Activated T-cell treated with anti-CD3 and anti-CD28 coated beads, Interleukin-2, amount 50 U/mL, for 72 hours (primary cell): ENCODE data around the gene SLC12A7. TPM values are rescaled to one million over a fixed set of nuclear protein-coding genes. Genes with fewer than 3 reads are reported as not detected.

Experiments used
- ATAC-seq, 2 donors: fragments of 150-1000 bp; cut with Tn5 transposase; replicated peaks in 1 of 2; 2 replicates each; pipeline ENCODE4 v1.10.0; 2021; ENCODE audit warnings: moderate library complexity in 2 of 2, mild to moderate bottlenecking in 1 of 2
- DNase-seq, 2 donors: peaks; one replicate each; pipeline ENCODE4 v3.0.0; 2021 to 2022; ENCODE audit warnings: mixed read lengths in 1 of 2
- H3K27ac Mint-ChIP-seq: one replicate; pipeline ENCODE4 v1.8.0; 2022; ENCODE audit warnings: mild to moderate bottlenecking, moderate library complexity, mixed read lengths
- H3K27me3 Mint-ChIP-seq: one replicate; pipeline ENCODE4 v1.8.0; 2022; ENCODE audit warnings: low read depth, mixed read lengths
- H3K36me3 Mint-ChIP-seq, 2 donors: one replicate each; pipeline ENCODE4 v1.8.0; 2022; ENCODE audit warnings: mixed read lengths in 2 of 2, mild to moderate bottlenecking in 1 of 2; ENCODE audit not compliant: insufficient read depth in 2 of 2
- H3K4me1 Mint-ChIP-seq: one replicate; pipeline ENCODE4 v1.8.0; 2022; ENCODE audit warnings: low read depth, mixed read lengths
- H3K4me3 Mint-ChIP-seq, 2 donors: one replicate each; pipeline ENCODE4 v1.8.0; 2022; ENCODE audit warnings: mild to moderate bottlenecking in 2 of 2, mixed read lengths in 2 of 2, moderate library complexity in 2 of 2
- H3K9me3 Mint-ChIP-seq, 2 donors: one replicate each; pipeline ENCODE4 v1.8.0; 2022; ENCODE audit warnings: mixed read lengths in 2 of 2
- total RNA-seq, 2 donors: library from RNA; stranded (reverse); gene quantifications; one replicate each; pipeline ENCODE4 v1.2.3, GENCODE V29; 2022

SLC12A7 gene
- total RNA-seq, 2 donors from 2014 or later, result 14.8 to 29.0 TPM

DNA sequence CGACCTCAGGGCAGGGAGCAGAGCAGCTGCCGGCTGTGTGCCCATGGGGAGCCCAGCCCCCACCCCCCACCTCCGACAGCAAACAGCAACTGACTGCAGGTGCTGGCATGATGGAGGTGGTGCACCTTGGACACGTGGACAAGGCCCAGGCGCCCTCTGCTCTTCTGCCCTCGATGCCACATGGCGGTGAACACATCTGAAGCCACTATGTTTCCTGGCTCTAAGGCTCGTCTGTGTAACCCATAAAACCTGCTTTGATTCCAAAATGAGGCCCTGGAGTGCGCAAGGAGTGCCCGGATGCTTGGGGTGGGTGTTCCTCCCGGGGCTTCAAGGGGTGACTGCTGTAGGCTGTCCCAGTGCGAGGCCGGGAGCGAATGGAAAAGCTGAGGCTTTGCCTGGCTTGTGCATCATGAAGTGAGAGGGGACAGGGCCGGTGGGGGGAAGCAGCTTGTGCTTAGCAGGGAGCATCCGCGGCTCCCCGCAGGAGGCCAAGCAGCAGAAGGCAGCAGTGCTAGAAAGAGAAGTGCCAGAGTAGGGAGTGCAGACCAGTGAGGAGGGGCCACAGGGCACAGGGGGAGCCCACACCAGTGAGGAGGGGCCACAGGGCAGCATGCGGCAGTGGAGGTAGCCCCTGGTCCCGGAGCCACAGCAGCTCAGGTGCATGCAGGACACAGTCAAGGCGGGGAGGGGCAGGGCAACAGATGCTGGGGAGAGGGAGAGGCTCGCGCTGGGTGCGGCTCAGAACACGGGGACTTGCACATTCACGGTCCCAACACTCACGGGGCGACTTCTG lies 73.2 kb downstream of the SLC12A7 start:
- Mint-ChIP-seq H3K4me1 (peaks cover 11% of the 10 kb centered on the region), H3K9me3 (peaks cover 28 to 31% of the 10 kb centered on the region in 2 donors), H3K27me3 (peaks cover 7% of the 10 kb centered on the region), H3K4me3 (no peak overlapping the region), H3K27ac (no peak overlapping the region), H3K36me3 (peaks cover 23 to 26% of the 10 kb centered on the region in 2 donors)
- no peak for ATAC-seq
- no peak for DNase-seq

- ATAC-seq, result no peak
- Mint-ChIP-seq H3K27me3 (peaks cover 7% of the 10 kb centered on the region), H3K4me1 (peaks cover 11% of the 10 kb centered on the region), H3K4me3 (no peak overlapping the region), H3K36me3 (peaks cover 16 to 18% of the 10 kb centered on the region in 2 donors), H3K27ac (no peak overlapping the region), H3K9me3 (peaks cover 20 to 24% of the 10 kb centered on the region in 2 donors)
- no peak for DNase-seq
Measured at GRCh38 chr5:1037671-1038416, 74.0 kb downstream of the SLC12A7 start.

GRCh38 chr5:1037123-1037670 lies 74.7 kb downstream of the SLC12A7 start:
- Mint-ChIP-seq H3K27me3 (peaks cover 7% of the 10 kb centered on the region), H3K4me3 (no peak overlapping the region), H3K4me1 (peaks cover 11% of the 10 kb centered on the region), H3K36me3 (peaks cover 12% of the 10 kb centered on the region in 2 donors), H3K9me3 (peaks cover 14 to 17% of the 10 kb centered on the region in 2 donors), H3K27ac (no peak overlapping the region)
- ATAC-seq, result no peak
- no peak for DNase-seq

GRCh38 chr5:1036504-1037122 lies 75.2 kb downstream of the SLC12A7 start:
- ATAC-seq, result no peak
- no peak for DNase-seq
- Mint-ChIP-seq H3K9me3 (peaks cover 8 to 11% of the 10 kb centered on the region in 2 donors), H3K27ac (no peak overlapping the region), H3K4me3 (no peak overlapping the region), H3K27me3 (peaks cover 7% of the 10 kb centered on the region), H3K36me3 (peaks cover 6 to 9% of the 10 kb centered on the region in 2 donors), H3K4me1 (peaks cover 8% of the 10 kb centered on the region)

- Mint-ChIP-seq H3K4me1 (no peaks in the 10 kb centered on the region), H3K9me3 (peaks cover 0 to 4% of the 10 kb centered on the region in 2 donors), H3K4me3 (no peak overlapping the region), H3K27me3 (peaks cover 7% of the 10 kb centered on the region), H3K36me3 (peaks cover 0 to 2% of the 10 kb centered on the region in 2 donors), H3K27ac (no peak overlapping the region)
- DNase-seq (no peak), ATAC-seq (no peak)
Measured at GRCh38 chr5:1035421-1036405, 76.2 kb downstream of the SLC12A7 start.

DNA sequence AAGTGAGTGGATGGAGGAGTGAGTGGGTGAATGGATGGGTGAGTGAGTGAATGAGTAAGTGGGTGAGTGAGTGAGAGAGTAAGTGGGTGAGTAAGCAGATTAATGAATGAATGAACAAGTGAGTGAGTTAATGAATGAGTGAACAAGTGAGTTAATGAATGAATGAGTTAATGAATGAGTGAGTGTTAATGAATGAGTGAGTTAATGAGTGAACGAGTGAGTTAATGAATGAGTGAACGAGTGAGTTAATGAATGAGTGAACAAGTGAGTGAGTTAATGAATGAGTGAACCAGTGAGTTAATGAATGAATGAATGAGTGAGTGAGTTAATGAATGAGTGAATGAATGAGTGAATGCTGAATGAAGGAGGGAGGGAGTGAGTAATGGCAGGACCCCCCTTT lies 76.9 kb downstream of the SLC12A7 start:
- Mint-ChIP-seq H3K27ac (no peak overlapping the region), H3K36me3 (peaks cover 0 to 2% of the 10 kb centered on the region in 2 donors), H3K9me3 (peaks cover 0 to 4% of the 10 kb centered on the region in 2 donors), H3K27me3 (peaks cover 7% of the 10 kb centered on the region), H3K4me3 (no peak overlapping the region), H3K4me1 (no peaks in the 10 kb centered on the region)
- no peak for ATAC-seq
- no peak for DNase-seq

DNA sequence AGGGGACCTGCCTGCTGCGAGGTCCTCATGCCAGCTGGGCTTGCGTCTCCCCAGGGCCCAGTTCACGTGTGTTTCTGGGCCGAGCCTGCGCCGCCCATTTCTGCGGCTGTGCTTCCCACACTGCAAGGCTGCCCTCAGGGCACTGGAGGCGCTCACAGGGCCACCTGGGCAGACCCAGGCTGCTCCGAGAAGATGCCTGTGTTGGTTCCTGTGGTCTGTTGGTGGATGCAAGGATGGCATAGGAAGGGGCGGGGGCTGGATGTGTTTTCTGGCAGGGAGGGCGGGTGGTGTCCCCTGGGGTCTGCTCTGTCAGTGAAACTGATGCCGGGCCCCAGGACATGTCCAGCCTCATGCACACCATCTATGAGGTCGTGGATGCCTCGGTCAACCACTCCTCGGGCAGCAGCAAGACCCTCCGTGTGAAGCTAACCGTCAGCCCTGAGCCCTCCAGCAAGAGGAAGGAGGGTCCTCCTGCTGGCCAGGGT lies 77.4 kb downstream of the SLC12A7 start:
- ATAC-seq (no peak), DNase-seq (no peak)
- H3K36me3 Mint-ChIP-seq, result peaks cover 0 to 2% of the 10 kb centered on the region in 2 donors
- peaks cover 0 to 4% of the 10 kb centered on the region in 2 donors for H3K9me3 Mint-ChIP-seq
- H3K4me1 Mint-ChIP-seq, result no peaks in the 10 kb centered on the region
- no peak overlapping the region for H3K4me3 Mint-ChIP-seq
- H3K27me3 Mint-ChIP-seq, result peaks cover 7% of the 10 kb centered on the region
- H3K27ac Mint-ChIP-seq, result no peak overlapping the region

DNA sequence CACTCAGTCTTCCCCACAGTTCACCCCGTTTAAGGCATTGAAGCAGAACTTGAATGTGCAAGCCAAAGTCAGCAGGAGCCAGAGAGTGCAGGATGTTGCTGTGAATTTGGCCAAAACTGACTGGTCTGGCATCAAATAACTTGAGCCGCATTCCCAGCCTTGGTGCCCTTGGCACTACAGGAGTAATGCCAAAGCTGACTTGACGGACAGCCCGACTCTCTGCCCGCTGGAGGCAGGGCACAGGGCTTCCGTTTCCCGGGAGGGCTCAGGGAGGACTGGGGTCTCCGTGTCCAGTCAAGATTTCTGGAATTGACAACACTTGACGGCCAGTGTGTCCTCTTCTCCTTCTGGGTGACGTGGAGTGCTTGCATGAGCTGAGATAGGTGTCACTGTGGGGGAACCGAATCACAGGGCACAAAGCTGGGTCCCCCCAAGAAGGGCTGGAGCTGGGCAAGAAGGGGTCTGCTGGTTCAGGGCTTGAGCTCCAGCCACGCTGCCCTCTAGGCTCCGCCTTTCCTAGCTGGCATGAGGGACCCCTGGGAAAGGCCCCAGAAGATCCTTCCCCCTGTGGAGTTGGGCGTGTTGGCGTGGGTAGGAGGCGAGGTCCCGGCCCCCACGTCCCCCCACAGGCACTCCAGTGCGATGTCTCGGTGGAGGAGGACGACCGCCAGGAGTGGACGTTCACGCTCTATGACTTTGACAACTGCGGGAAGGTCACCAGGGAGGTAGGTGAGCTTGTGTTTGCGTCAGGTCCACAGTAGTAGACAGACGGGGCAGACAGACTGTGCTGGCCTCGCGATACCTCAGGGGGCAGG lies 78.0 kb downstream of the SLC12A7 start:
- no peak for ATAC-seq
- DNase-seq, result no peak
- Mint-ChIP-seq H3K4me1 (no peaks in the 10 kb centered on the region), H3K4me3 (no peak overlapping the region), H3K36me3 (peaks cover 0 to 2% of the 10 kb centered on the region in 2 donors), H3K27me3 (peaks cover 7% of the 10 kb centered on the region), H3K9me3 (peaks cover 0 to 4% of the 10 kb centered on the region in 2 donors), H3K27ac (no peak overlapping the region)

DNA sequence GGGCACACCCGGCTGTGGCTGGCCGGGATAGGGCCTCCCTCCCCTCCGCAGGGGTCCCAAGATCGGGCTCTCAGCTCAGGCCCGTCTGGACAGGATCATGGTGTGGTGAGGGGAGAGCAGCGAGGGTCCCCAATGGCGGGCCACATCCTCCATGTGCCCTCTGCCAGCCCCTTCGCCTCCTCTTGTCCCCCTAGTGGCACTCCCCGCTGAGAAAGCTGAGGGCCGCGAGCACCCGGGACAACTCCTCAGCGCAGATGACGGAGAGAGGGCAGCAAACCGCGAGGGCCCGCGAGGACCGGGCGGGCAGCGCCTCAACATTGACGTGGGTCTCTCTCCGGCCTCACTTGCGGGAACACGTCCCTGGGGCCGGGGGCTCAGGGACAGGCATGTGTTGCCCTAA lies 78.7 kb downstream of the SLC12A7 start:
- Mint-ChIP-seq H3K36me3 (peaks cover 0 to 2% of the 10 kb centered on the region in 2 donors), H3K4me3 (no peak overlapping the region), H3K4me1 (no peaks in the 10 kb centered on the region), H3K27me3 (peaks cover 7% of the 10 kb centered on the region), H3K9me3 (peaks cover 0 to 4% of the 10 kb centered on the region in 2 donors), H3K27ac (no peak overlapping the region)
- ATAC-seq, result no peak
- no peak for DNase-seq

DNA sequence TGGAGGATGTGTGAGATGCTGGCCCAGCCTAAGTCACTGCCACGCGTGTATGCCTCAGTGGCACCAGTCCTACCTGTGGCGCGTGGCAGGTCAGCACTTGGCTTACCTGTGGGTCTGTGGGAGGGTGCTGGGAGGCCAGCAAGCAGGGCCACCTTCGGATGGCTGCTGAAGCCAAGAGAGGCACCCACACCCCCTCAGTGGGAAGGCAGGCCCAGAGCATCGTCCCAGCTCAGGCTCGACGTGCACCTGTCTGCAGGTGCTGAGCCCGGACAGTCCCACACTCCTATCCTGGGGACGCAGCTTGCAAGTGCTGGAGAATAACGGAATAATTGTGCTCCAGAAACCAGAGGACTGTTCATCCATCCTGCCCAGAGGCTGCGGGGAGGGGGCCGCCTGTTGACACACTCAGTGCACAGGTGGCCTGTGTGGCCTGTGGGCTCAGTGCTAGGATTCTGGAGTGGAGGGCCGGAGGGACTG lies 79.3 kb downstream of the SLC12A7 start:
- no peak overlapping the region for H3K27ac Mint-ChIP-seq
- H3K9me3 Mint-ChIP-seq, result peaks cover 0 to 4% of the 10 kb centered on the region in 2 donors
- H3K4me1 Mint-ChIP-seq, result no peaks in the 10 kb centered on the region
- no peak for ATAC-seq
- H3K27me3 Mint-ChIP-seq, result peaks cover 7% of the 10 kb centered on the region
- H3K36me3 Mint-ChIP-seq, result peaks cover 0 to 2% of the 10 kb centered on the region in 2 donors
- DNase-seq, result no peak
- no peak overlapping the region for H3K4me3 Mint-ChIP-seq

GRCh38 chr5:1032011-1032410 lies 79.9 kb downstream of the SLC12A7 start:
- no peak for DNase-seq

More at GRCh38 chr5:1032011-1032410, 79.9 kb downstream of the SLC12A7 start:
- Mint-ChIP-seq H3K4me3 (no peak overlapping the region), H3K9me3 (peaks cover 0 to 4% of the 10 kb centered on the region in 2 donors), H3K36me3 (peaks cover 0 to 2% of the 10 kb centered on the region in 2 donors), H3K27ac (no peak overlapping the region), H3K4me1 (no peaks in the 10 kb centered on the region), H3K27me3 (peaks cover 7% of the 10 kb centered on the region)
- ATAC-seq, result no peak
